HepG2 (cell line): ENCODE measurements around the gene CALN1. TPM values are rescaled to one million over a fixed set of nuclear protein-coding genes. Genes with fewer than 3 reads are reported as not detected.

ENCODE experiments used
- ATAC-seq: fragments of 200-7000 bp; cut with Tn5 transposase; 3 replicates; pipeline ENCODE4 v1.9.1; 2020; ENCODE audit warnings: mild to moderate bottlenecking, moderate library complexity
- BruUV-seq: library from RNA; stranded (reverse); fragments of 400-500 nt; replicated peaks from 2 replicates; lab custom pipeline; 2021; lab: Mats Ljungman, UMichigan
- CTCF ChIA-PET: fragments of 300-600 bp; formaldehyde crosslinking; extraction: SDS; loops from one replicate; lab custom pipeline; 2021; ENCODE audit warnings: low total read pairs, inconsistent platforms, low intra/inter-chr PET ratio; lab: Yijun Ruan, JAX
- POLR2A ChIA-PET: fragments of 350-600 bp; sonication (Branson Sonifier 250); formaldehyde crosslinking; loops from one replicate; lab custom pipeline; 2020; ENCODE audit warnings: antibody characterized with exemption, inconsistent platforms; lab: Yijun Ruan, JAX
- DNase-seq: peaks from one replicate; pipeline ENCODE4 v3.0.0-alpha.2; 2015; ENCODE audit warnings: low spot score
- FAIRE-seq: peaks from 3 replicates; lab custom pipeline; 2011; peaks lifted over from hg19 to GRCh38; lab: Jason Lieb, UNC
- H2AFZ ChIP-seq: one replicate; pipeline ENCODE4 v1.6.1; 2011; ENCODE audit warnings: low read length, inconsistent platforms
- H3K27ac ChIP-seq: fragments of 300-600 bp; 3 replicates; pipeline ENCODE4 v1.8.0; 2011; ENCODE audit warnings: mixed run types, mild to moderate bottlenecking, mixed read lengths, low read length, inconsistent platforms; ENCODE audit not compliant: insufficient read depth; ENCODE audit errors: extremely low read length
- H3K27me3 ChIP-seq, 2 experiments: fragments of 200-600 bp in 1 of 2; 2 replicates in 1 of 2; 3 replicates in 1 of 2; pipeline versions ENCODE4 v1.6.0 to v1.8.0; 2011; ENCODE audit warnings: low read length in 2 of 2, mild to moderate bottlenecking in 2 of 2, moderate library complexity in 2 of 2, inconsistent platforms in 1 of 2; ENCODE audit not compliant: insufficient read depth in 2 of 2, control insufficient read depth in 1 of 2
- H3K36me3 ChIP-seq, 2 experiments: fragments of 200-600 bp in 1 of 2; replicated peaks in 1 of 2; 2 replicates in 1 of 2; 3 replicates in 1 of 2; pipeline versions ENCODE4 v1.5.1 to v1.8.0; 2011; ENCODE audit warnings: low read length in 2 of 2, inconsistent platforms in 1 of 2; ENCODE audit not compliant: insufficient read depth in 2 of 2, control insufficient read depth in 1 of 2
- H3K4me1 ChIP-seq: 2 replicates; pipeline ENCODE4 v1.5.1; 2012; ENCODE audit warnings: low read length, inconsistent platforms; ENCODE audit not compliant: insufficient read depth
- H3K4me2 ChIP-seq: 2 replicates; pipeline ENCODE4 v1.6.0; 2011; ENCODE audit warnings: low read depth, low read length, inconsistent platforms
- H3K4me3 ChIP-seq, 3 experiments: fragments of 200-600 bp in 1 of 3; sonication (generic), shearing (Covaris generic) in 1 of 3; replicated peaks in 1 of 3; 2 replicates each; pipeline ENCODE4 v1.5.1; 2011 to 2016; ENCODE audit warnings: low read length in 3 of 3, inconsistent platforms in 2 of 3, low read depth in 2 of 3, mild to moderate bottlenecking in 2 of 3, control low read depth in 1 of 3, mixed read lengths in 1 of 3; ENCODE audit not compliant: insufficient read depth in 1 of 3
- H3K79me2 ChIP-seq: one replicate; pipeline ENCODE4 v1.6.1; 2011; ENCODE audit warnings: low read length, inconsistent platforms; ENCODE audit not compliant: insufficient read depth
- H3K9ac ChIP-seq: 2 replicates; pipeline ENCODE4 v1.6.0; 2011; ENCODE audit warnings: mild to moderate bottlenecking, low read depth, low read length, inconsistent platforms; ENCODE audit not compliant: insufficient read depth
- H3K9me3 ChIP-seq: 2 replicates; pipeline ENCODE4 v1.5.1; 2012; ENCODE audit warnings: mild to moderate bottlenecking, low read length
- H4K20me1 ChIP-seq: 2 replicates; pipeline ENCODE4 v1.6.0; 2011; ENCODE audit warnings: inconsistent platforms, mild to moderate bottlenecking, low read length, moderate library complexity; ENCODE audit not compliant: insufficient read depth
- HIVEP1 ChIP-seq: sonication (generic); formaldehyde crosslinking; IDR thresholded peaks from 2 replicates; pipeline ENCODE4 v1.4.0; 2020; ENCODE audit warnings: mild to moderate bottlenecking, missing genetic modification reagents
- IRX3 ChIP-seq: sonication (generic); formaldehyde crosslinking; IDR thresholded peaks from 2 replicates; pipeline ENCODE4 v1.8.1; 2023; ENCODE audit warnings: mild to moderate bottlenecking, low read depth, missing genetic modification reagents, borderline replicate concordance
- KAT8 ChIP-seq: IDR thresholded peaks from 2 replicates; pipeline ENCODE4 v1.6.1; 2016; ENCODE audit warnings: missing genetic modification reagents, missing compliant biosample characterization
- WGBS: methylation state at CpG from one replicate; pipeline ENCODE4 v1.1.6; 2017; ENCODE audit warnings: low lambda C conversion rate; 5-methylcytosine and 5-hydroxymethylcytosine counted together
- in situ Hi-C: cut with HindIII; loops from 2 replicates; pipeline ENCODE4 v1.10.0; 2017; ENCODE audit warnings: low pct_unique_long_range_greater_than_20kb; ENCODE audit not compliant: extremely low pct_ligation_motif_present
- intact Hi-C: fragments of 100-400 bp; cut with micrococcal nuclease; formaldehyde crosslinking; loops from one replicate; pipeline ENCODE4 v1.10.0; 2022; ENCODE audit not compliant: unreplicated experiment
- polyA plus RNA-seq, 8 experiments: library from polyadenylated mRNA; depleted of rRNA in 3 of 8; stranded (reverse) in 7 of 8; unstranded in 1 of 8; fragments of >200 nt; fragmentation: Illumina TruSeq in 4 of 8; extraction: Trizol in 4 of 8; gene quantifications; 2 replicates each; pipeline versions ENCODE4 v1.2.1 to v1.2.3, GENCODE V29; 2011 to 2016; ENCODE audit warnings: low read depth in 4 of 8, missing spikeins in 1 of 8, mixed read lengths in 1 of 8; ENCODE audit not compliant: insufficient read depth in 1 of 8
- total RNA-seq, 5 experiments: library from RNA; depleted of rRNA; stranded (reverse); fragments of >200 nt; fragmentation: Illumina TruSeq; extraction: Trizol; gene quantifications; 2 replicates each; pipeline ENCODE4 v1.2.3, GENCODE V29; 2016; ENCODE audit warnings: low read depth in 1 of 5
- TF ChIP-seq, protein P1 (sequence below): sonication (generic); formaldehyde crosslinking; IDR thresholded peaks from 2 replicates; pipeline ENCODE4 v1.4.0; 2020; ENCODE audit warnings: missing genetic modification reagents
- TF ChIP-seq, protein P2 (sequence below): sonication (generic); formaldehyde crosslinking; IDR thresholded peaks from 2 replicates; pipeline ENCODE4 v1.8.0; 2022; ENCODE audit warnings: mild to moderate bottlenecking, missing genetic modification reagents, borderline replicate concordance

The CALN1 gene
- total and polyA plus RNA-seq, 2 of the 13 experiments (the other 11 are each of a cell fraction or from before 2014, with no cell fraction given) = not detected

- TF ChIP-seq HIVEP1 = no peak
- no peak for TF ChIP-seq KAT8
- no peak for TF ChIP-seq IRX3
- TF ChIP-seq, protein P1, sequence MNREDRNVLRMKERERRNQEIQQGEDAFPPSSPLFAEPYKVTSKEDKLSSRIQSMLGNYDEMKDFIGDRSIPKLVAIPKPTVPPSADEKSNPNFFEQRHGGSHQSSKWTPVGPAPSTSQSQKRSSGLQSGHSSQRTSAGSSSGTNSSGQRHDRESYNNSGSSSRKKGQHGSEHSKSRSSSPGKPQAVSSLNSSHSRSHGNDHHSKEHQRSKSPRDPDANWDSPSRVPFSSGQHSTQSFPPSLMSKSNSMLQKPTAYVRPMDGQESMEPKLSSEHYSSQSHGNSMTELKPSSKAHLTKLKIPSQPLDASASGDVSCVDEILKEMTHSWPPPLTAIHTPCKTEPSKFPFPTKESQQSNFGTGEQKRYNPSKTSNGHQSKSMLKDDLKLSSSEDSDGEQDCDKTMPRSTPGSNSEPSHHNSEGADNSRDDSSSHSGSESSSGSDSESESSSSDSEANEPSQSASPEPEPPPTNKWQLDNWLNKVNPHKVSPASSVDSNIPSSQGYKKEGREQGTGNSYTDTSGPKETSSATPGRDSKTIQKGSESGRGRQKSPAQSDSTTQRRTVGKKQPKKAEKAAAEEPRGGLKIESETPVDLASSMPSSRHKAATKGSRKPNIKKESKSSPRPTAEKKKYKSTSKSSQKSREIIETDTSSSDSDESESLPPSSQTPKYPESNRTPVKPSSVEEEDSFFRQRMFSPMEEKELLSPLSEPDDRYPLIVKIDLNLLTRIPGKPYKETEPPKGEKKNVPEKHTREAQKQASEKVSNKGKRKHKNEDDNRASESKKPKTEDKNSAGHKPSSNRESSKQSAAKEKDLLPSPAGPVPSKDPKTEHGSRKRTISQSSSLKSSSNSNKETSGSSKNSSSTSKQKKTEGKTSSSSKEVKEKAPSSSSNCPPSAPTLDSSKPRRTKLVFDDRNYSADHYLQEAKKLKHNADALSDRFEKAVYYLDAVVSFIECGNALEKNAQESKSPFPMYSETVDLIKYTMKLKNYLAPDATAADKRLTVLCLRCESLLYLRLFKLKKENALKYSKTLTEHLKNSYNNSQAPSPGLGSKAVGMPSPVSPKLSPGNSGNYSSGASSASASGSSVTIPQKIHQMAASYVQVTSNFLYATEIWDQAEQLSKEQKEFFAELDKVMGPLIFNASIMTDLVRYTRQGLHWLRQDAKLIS (CRISPR knock-in tag) = no peak
- TF ChIP-seq, protein P2, sequence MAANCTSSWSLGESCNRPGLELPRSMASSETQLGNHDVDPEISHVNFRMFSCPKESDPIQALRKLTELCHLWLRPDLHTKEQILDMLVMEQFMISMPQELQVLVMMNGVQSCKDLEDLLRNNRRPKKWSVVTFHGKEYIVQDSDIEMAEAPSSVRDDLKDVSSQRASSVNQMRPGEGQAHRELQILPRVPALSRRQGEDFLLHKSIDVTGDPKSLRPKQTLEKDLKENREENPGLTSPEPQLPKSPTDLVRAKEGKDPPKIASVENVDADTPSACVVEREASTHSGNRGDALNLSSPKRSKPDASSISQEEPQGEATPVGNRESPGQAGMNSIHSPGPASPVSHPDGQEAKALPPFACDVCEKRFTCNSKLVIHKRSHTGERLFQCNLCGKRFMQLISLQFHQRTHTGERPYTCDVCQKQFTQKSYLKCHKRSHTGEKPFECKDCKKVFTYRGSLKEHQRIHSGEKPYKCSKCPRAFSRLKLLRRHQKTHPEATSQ (CRISPR knock-in tag) = no peak
- Histone ChIP-seq H3K4me2 (no peak overlapping the region), H3K27ac (no peak overlapping the region), H3K79me2 (no peaks in the 10 kb centered on the region), H3K9ac (no peak overlapping the region), H3K27me3 (no peaks in the 10 kb centered on the region), H4K20me1 (no peaks in the 10 kb centered on the region), H3K36me3 (no peaks in the 10 kb centered on the region), H3K9me3 (peaks cover 13% of the 10 kb centered on the region), H2AFZ (no peak overlapping the region), H3K4me1 (no peaks in the 10 kb centered on the region), H3K4me3 (no peak overlapping the region)
- CTCF ChIA-PET = no interaction called here
- FAIRE-seq (no peak), ATAC-seq (no peak), DNase-seq (no peak)
- intact Hi-C loops (no loop called here), in situ Hi-C loops (no loop called here)
- no TSS peak for BruUV-seq
- POLR2A ChIA-PET = no interaction called here
- 7% methylated on average over 2 of the region's 3 CpGs for WGBS
Observed at GRCh38 chr7:71782051-71782450, 630.1 kb downstream of the CALN1 start.
